Neural progenitor cell (in vitro differentiated cells): ENCODE measurements around the gene CEP350. TPM values are rescaled to one million over a fixed set of nuclear protein-coding genes. Genes with fewer than 3 reads are reported as not detected.

Experiments
- DNase-seq: peaks from one replicate; pipeline ENCODE4 v3.0.0-alpha.2; 2016; ENCODE audit warnings: low spot score
- H2AFZ ChIP-seq: fragments of 200-600 bp; sonication (generic); replicated peaks from 2 replicates; pipeline ENCODE4 v1.6.1; 2016; ENCODE audit warnings: antibody characterized with exemption
- H3F3A ChIP-seq: fragments of 200-600 bp; sonication (generic); 2 replicates; pipeline ENCODE4 v1.6.1; 2016; ENCODE audit warnings: antibody characterized with exemption, low read depth
- H3K27ac ChIP-seq: fragments of 200-600 bp; sonication (generic); 2 replicates; pipeline ENCODE4 v1.5.1; 2016; ENCODE audit warnings: mild to moderate bottlenecking
- H3K27me3 ChIP-seq: fragments of 200-600 bp; sonication (generic); 2 replicates; pipeline ENCODE4 v1.6.1; 2016; ENCODE audit warnings: mild to moderate bottlenecking, moderate library complexity
- H3K36me3 ChIP-seq: fragments of 200-600 bp; sonication (generic); 2 replicates; pipeline ENCODE4 v1.5.1; 2016
- H3K4me1 ChIP-seq: fragments of 200-600 bp; sonication (generic); 2 replicates; pipeline ENCODE4 v1.6.1; 2016; ENCODE audit warnings: mixed run types
- H3K4me2 ChIP-seq: fragments of 200-600 bp; sonication (generic); 2 replicates; pipeline ENCODE4 v1.6.1; 2016
- H3K4me3 ChIP-seq: fragments of 200-600 bp; sonication (generic); 2 replicates; pipeline ENCODE4 v1.5.1; 2016
- H3K79me2 ChIP-seq: fragments of 200-600 bp; sonication (generic); 2 replicates; pipeline ENCODE4 v1.6.1; 2016; ENCODE audit warnings: low read depth
- H3K9ac ChIP-seq: fragments of 200-600 bp; sonication (generic); 2 replicates; pipeline ENCODE4 v1.6.1; 2016
- H3K9me3 ChIP-seq: fragments of 200-600 bp; sonication (generic); 2 replicates; pipeline ENCODE4 v1.5.1; 2016; ENCODE audit warnings: low read depth
- H4K20me1 ChIP-seq: fragments of 200-600 bp; sonication (generic); 2 replicates; pipeline ENCODE4 v1.6.1; 2016; ENCODE audit warnings: low read depth
- H3K27ac Mint-ChIP-seq: 3 replicates; pipeline ENCODE4 v1.8.0; 2021; ENCODE audit warnings: mixed read lengths
- H3K27me3 Mint-ChIP-seq: 2 replicates; pipeline ENCODE4 v1.8.0; 2022; ENCODE audit warnings: low read depth, mild to moderate bottlenecking, inconsistent platforms, moderate library complexity, mixed read lengths; ENCODE audit not compliant: insufficient read depth
- H3K36me3 Mint-ChIP-seq: 3 replicates; pipeline ENCODE4 v1.8.0; 2021; ENCODE audit warnings: mixed read lengths
- H3K4me1 Mint-ChIP-seq: 3 replicates; pipeline ENCODE4 v1.8.0; 2021; ENCODE audit warnings: mixed read lengths
- H3K4me3 Mint-ChIP-seq: 3 replicates; pipeline ENCODE4 v1.8.0; 2021; ENCODE audit warnings: mild to moderate bottlenecking, moderate library complexity, mixed read lengths
- H3K9me3 Mint-ChIP-seq: 3 replicates; pipeline ENCODE4 v1.8.0; 2020; ENCODE audit warnings: mixed read lengths
- CTCF ChIP-seq: fragments of 200-600 bp; sonication (generic); IDR thresholded peaks from 2 replicates; pipeline ENCODE4 v1.5.1; 2017; ENCODE audit warnings: antibody characterized with exemption, mild to moderate bottlenecking
- EZH2 ChIP-seq: fragments of 200-600 bp; sonication (generic); IDR thresholded peaks from 2 replicates; pipeline ENCODE4 v1.6.1; 2017; ENCODE audit warnings: antibody characterized with exemption, mild to moderate bottlenecking, moderate library complexity
- EZH2phosphoT487 ChIP-seq: fragments of 200-600 bp; sonication (generic); IDR thresholded peaks from 2 replicates; pipeline ENCODE4 v1.6.1; 2017; ENCODE audit warnings: antibody characterized with exemption
- total RNA-seq: library from RNA; depleted of rRNA; stranded (reverse); fragments of >200 nt; gene quantifications from 2 replicates; pipeline ENCODE4 v1.2.3, GENCODE V29; 2015; ENCODE audit warnings: low replicate concordance

Gene CEP350
- total RNA-seq, 1 donor from 2014 or later, result 61.2 TPM

GRCh38 chr1:179971563-179972496 is 17.2 kb downstream of the CEP350 start:
- no peaks in the 10 kb centered on the region for H3K27me3 Mint-ChIP-seq
- Histone ChIP-seq H3K27me3 (no peaks in the 10 kb centered on the region), H3K9ac (no peak overlapping the region), H3K4me1 (peaks cover 5% of the 10 kb centered on the region), H3K9me3 (no peaks in the 10 kb centered on the region), H3K27ac (no peak overlapping the region), H4K20me1 (no peaks in the 10 kb centered on the region), H3K36me3 (no peaks in the 10 kb centered on the region), H2AFZ (no peak overlapping the region), H3K79me2 (peaks cover 100% of the 10 kb centered on the region), H3K4me2 (no peak overlapping the region), H3K4me3 (no peak overlapping the region), H3F3A (peaks cover 8% of the 10 kb centered on the region)
- peaks cover 28% of the 10 kb centered on the region for H3K36me3 Mint-ChIP-seq
- no peaks in the 10 kb centered on the region for H3K4me1 Mint-ChIP-seq
- H3K27ac Mint-ChIP-seq, result no peak overlapping the region
- no peak for TF ChIP-seq CTCF
- no peak for TF ChIP-seq EZH2
- TF ChIP-seq EZH2phosphoT487, result no peak
- no peak for DNase-seq
- H3K9me3 Mint-ChIP-seq, result peaks cover 7% of the 10 kb centered on the region
- H3K4me3 Mint-ChIP-seq, result no peak overlapping the region

- TF ChIP-seq CTCF, result no peak
- no peak for TF ChIP-seq EZH2
- TF ChIP-seq EZH2phosphoT487, result no peak
- Histone ChIP-seq H3K36me3 (no peaks in the 10 kb centered on the region), H3K27me3 (no peaks in the 10 kb centered on the region), H3K79me2 (peaks cover 100% of the 10 kb centered on the region), H3K9ac (no peak overlapping the region), H4K20me1 (peaks cover 7% of the 10 kb centered on the region), H3F3A (peaks cover 14% of the 10 kb centered on the region), H2AFZ (no peak overlapping the region), H3K9me3 (no peaks in the 10 kb centered on the region), H3K4me1 (peaks cover 17% of the 10 kb centered on the region), H3K27ac (no peak overlapping the region), H3K4me2 (no peak overlapping the region), H3K4me3 (no peak overlapping the region)
- Mint-ChIP-seq H3K4me1 (no peaks in the 10 kb centered on the region), H3K27me3 (no peaks in the 10 kb centered on the region), H3K36me3 (peaks cover 29% of the 10 kb centered on the region), H3K27ac (no peak overlapping the region), H3K9me3 (peaks cover 8% of the 10 kb centered on the region), H3K4me3 (no peak overlapping the region)
- no peak for DNase-seq
Observed at GRCh38 chr1:179973198-179974110, 18.8 kb downstream of the CEP350 start.

GRCh38 chr1:179976970-179977651 is 22.5 kb downstream of the CEP350 start:
- H4K20me1 ChIP-seq, result peaks cover 7% of the 10 kb centered on the region
- H3K27me3 ChIP-seq, result no peaks in the 10 kb centered on the region
- H3K9ac ChIP-seq, result no peak overlapping the region
- TF ChIP-seq EZH2 (no peak), CTCF (no peak)
- H3K36me3 ChIP-seq, result no peaks in the 10 kb centered on the region
- peaks cover 14% of the 10 kb centered on the region for H3F3A ChIP-seq
- H3K36me3 Mint-ChIP-seq, result peaks cover 29% of the 10 kb centered on the region
- H2AFZ ChIP-seq, result no peak overlapping the region
- no peaks in the 10 kb centered on the region for H3K27me3 Mint-ChIP-seq
- DNase-seq, result peak; percentile 47
- no peak overlapping the region for H3K4me3 ChIP-seq
- peaks cover 17% of the 10 kb centered on the region for H3K4me1 ChIP-seq
- H3K27ac ChIP-seq, result peak overlapping the region; percentile 55
- H3K4me2 ChIP-seq, result peak overlapping the region; percentile 53
- peaks cover 20% of the 10 kb centered on the region for H3K9me3 Mint-ChIP-seq
- peaks cover 7% of the 10 kb centered on the region for H3K9me3 ChIP-seq
- H3K4me3 Mint-ChIP-seq, result no peak overlapping the region
- H3K27ac Mint-ChIP-seq, result no peak overlapping the region
- H3K4me1 Mint-ChIP-seq, result no peaks in the 10 kb centered on the region
- peaks cover 100% of the 10 kb centered on the region for H3K79me2 ChIP-seq
